Gastrocnemius medialis (tissue), 4 donors: ENCODE measurements around the gene AKTIP. TPM values are rescaled to one million over a fixed set of nuclear protein-coding genes. Genes with fewer than 3 reads are reported as not detected.

Source experiments
- ATAC-seq, 2 donors: fragments of 150-250 bp; one replicate each; pipeline ENCODE4 v1.9.1; 2016
- DNase-seq, 2 donors: peaks; one replicate each; pipeline ENCODE4 v3.0.0-alpha.2; 2019
- H3K27ac ChIP-seq, 4 donors: fragments of 200-600 bp; sonication (generic); 1 replicate in 1 of 4; 2 replicates in 3 of 4; pipeline ENCODE4 v1.5.1; 2016 to 2018; ENCODE audit warnings: mild to moderate bottlenecking in 2 of 4, moderate library complexity in 1 of 4
- H3K27me3 ChIP-seq, 3 donors: fragments of 200-600 bp; sonication (generic) in 2 of 3; 1 replicate in 1 of 3; 2 replicates in 2 of 3; pipeline versions ENCODE4 v1.5.1 to v1.6.0; 2016 to 2019; ENCODE audit warnings: mild to moderate bottlenecking in 1 of 3, moderate library complexity in 1 of 3
- H3K36me3 ChIP-seq, 2 donors: fragments of 200-600 bp; sonication (generic) in 1 of 2; one replicate each; pipeline ENCODE4 v1.5.1; 2017 to 2018
- H3K4me1 ChIP-seq, 2 donors: fragments of 200-600 bp; sonication (generic) in 1 of 2; one replicate each; pipeline ENCODE4 v1.5.1; 2016 to 2017; ENCODE audit warnings: mild to moderate bottlenecking in 2 of 2
- H3K4me3 ChIP-seq, 4 donors: fragments of 200-600 bp; sonication (generic) in 3 of 4; 1 replicate in 1 of 4; 2 replicates in 3 of 4; pipeline ENCODE4 v1.5.1; 2016 to 2019; ENCODE audit warnings: mild to moderate bottlenecking in 2 of 4
- H3K9me3 ChIP-seq, 3 donors: fragments of 200-600 bp; sonication (generic) in 2 of 3; 1 replicate in 1 of 3; 2 replicates in 2 of 3; pipeline ENCODE4 v1.5.1; 2016 to 2019
- POLR2A ChIP-seq, 2 donors: fragments of 450-650 bp; IDR thresholded peaks; one replicate each; pipeline ENCODE4 v1.6.1; 2017; ENCODE audit warnings: antibody characterized with exemption in 2 of 2, mild to moderate bottlenecking in 2 of 2, moderate library complexity in 2 of 2
- in situ Hi-C, 4 donors: fragments of 200-750 bp; cut with MboI; loops; one replicate each; pipeline versions ENCODE4 v1.15.0 to v1.8.0; 2017; ENCODE audit warnings: low sequenced_read_pairs in 4 of 4
- intact Hi-C: fragments of 100-400 bp; cut with DNase I; formaldehyde crosslinking; loops from one replicate; pipeline ENCODE4 v1.15.1; 2023; ENCODE audit warnings: low total_unique reads
- total RNA-seq, 4 donors: library from RNA; depleted of rRNA; stranded (reverse); fragments of >200 nt; gene quantifications; one replicate each; pipeline versions ENCODE4 v1.1.0 to v1.2.3, GENCODE V29; 2016
- TF ChIP-seq, protein P1 (sequence below), 5 experiments: fragments of 450-650 bp in 3 of 5; fragments of 200-600 bp in 2 of 5; sonication (generic) in 2 of 5; IDR thresholded peaks in 4 of 5; conservative IDR thresholded peaks in 1 of 5; 1 replicate in 4 of 5; 2 replicates in 1 of 5; pipeline ENCODE4 v1.5.1; 2016 to 2019; ENCODE audit warnings: antibody characterized with exemption in 5 of 5, mild to moderate bottlenecking in 3 of 5, moderate library complexity in 3 of 5

The AKTIP gene
- total RNA-seq, 4 donors from 2014 or later = 86.2 to 102 (median 94.1) TPM

DNA sequence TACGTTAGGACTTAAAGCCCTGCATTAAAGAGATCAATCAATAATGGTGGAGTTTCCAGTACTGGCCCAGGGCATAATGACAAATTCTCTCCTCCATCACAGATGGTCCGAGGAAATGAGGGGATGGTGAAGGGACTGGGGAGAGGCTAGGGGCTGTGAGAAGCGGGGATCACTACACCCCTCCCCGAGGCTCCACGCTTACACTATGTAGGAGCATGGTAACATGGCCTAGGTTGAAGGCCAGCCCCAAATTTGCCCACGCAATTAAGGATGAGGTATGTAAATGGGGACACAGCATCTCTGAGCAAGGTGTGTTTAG is 8.0 kb upstream of the AKTIP start:
- DNase-seq (no peak), ATAC-seq (no peak)
- Histone ChIP-seq H3K4me1 (peaks cover 0 to 4% of the 10 kb centered on the region in 2 donors), H3K9me3 (no peaks in the 10 kb centered on the region), H3K27ac (peak overlapping the region; percentile 64 to 66 (median 64)), H3K27me3 (no peaks in the 10 kb centered on the region), H3K36me3 (no peaks in the 10 kb centered on the region), H3K4me3 (no peak overlapping the region)
- TF ChIP-seq, protein P1, sequence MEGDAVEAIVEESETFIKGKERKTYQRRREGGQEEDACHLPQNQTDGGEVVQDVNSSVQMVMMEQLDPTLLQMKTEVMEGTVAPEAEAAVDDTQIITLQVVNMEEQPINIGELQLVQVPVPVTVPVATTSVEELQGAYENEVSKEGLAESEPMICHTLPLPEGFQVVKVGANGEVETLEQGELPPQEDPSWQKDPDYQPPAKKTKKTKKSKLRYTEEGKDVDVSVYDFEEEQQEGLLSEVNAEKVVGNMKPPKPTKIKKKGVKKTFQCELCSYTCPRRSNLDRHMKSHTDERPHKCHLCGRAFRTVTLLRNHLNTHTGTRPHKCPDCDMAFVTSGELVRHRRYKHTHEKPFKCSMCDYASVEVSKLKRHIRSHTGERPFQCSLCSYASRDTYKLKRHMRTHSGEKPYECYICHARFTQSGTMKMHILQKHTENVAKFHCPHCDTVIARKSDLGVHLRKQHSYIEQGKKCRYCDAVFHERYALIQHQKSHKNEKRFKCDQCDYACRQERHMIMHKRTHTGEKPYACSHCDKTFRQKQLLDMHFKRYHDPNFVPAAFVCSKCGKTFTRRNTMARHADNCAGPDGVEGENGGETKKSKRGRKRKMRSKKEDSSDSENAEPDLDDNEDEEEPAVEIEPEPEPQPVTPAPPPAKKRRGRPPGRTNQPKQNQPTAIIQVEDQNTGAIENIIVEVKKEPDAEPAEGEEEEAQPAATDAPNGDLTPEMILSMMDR (IDR thresholded peaks at IDR 0.05 in 4 of 5, conservative IDR thresholded peaks at IDR 0.05 in 1 of 5) = no peak
- no peak for TF ChIP-seq POLR2A (IDR thresholded peaks at IDR 0.05)
- in situ Hi-C loops = no loop called here
- intact Hi-C loops = loop anchor here (2.0 kb wide), 1 partner anchor 76 kb away; the partner anchor contains the start of gene RBL2

DNA sequence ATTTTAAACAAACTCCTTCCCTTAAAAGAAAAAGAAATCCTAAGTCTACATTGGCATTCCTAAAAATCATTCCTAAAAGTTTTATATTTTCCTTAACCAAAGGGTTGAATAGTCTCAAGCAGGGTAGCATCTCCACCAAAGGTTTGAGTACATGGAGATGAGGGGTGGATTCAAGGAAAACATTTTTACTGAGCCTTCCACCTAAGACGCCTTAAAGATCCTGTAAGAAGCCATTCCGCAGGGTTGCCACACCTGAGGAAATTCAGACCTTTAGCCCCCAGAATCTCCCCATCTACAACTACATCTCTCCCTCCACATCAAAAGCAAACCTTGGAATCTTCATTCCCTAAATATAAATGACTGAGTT is 7.7 kb upstream of the AKTIP start:
- no peaks in the 10 kb centered on the region for H3K36me3 ChIP-seq
- DNase-seq (no peak), ATAC-seq (no peak)
- TF ChIP-seq POLR2A (IDR thresholded peaks at IDR 0.05) = no peak
- TF ChIP-seq, protein P1 (IDR thresholded peaks at IDR 0.05 in 4 of 5, conservative IDR thresholded peaks at IDR 0.05 in 1 of 5) = no peak
- intact Hi-C loops (loop anchor here (2.0 kb wide), 1 partner anchor 76 kb away; the partner anchor contains the start of gene RBL2), in situ Hi-C loops (no loop called here)
- no peaks in the 10 kb centered on the region for H3K27me3 ChIP-seq
- peaks cover 3 to 4% of the 10 kb centered on the region in 2 donors for H3K4me1 ChIP-seq
- H3K27ac ChIP-seq = peak overlapping the region; percentile 64 to 66 (median 64)
- no peaks in the 10 kb centered on the region for H3K9me3 ChIP-seq
- H3K4me3 ChIP-seq = no peak overlapping the region

DNA sequence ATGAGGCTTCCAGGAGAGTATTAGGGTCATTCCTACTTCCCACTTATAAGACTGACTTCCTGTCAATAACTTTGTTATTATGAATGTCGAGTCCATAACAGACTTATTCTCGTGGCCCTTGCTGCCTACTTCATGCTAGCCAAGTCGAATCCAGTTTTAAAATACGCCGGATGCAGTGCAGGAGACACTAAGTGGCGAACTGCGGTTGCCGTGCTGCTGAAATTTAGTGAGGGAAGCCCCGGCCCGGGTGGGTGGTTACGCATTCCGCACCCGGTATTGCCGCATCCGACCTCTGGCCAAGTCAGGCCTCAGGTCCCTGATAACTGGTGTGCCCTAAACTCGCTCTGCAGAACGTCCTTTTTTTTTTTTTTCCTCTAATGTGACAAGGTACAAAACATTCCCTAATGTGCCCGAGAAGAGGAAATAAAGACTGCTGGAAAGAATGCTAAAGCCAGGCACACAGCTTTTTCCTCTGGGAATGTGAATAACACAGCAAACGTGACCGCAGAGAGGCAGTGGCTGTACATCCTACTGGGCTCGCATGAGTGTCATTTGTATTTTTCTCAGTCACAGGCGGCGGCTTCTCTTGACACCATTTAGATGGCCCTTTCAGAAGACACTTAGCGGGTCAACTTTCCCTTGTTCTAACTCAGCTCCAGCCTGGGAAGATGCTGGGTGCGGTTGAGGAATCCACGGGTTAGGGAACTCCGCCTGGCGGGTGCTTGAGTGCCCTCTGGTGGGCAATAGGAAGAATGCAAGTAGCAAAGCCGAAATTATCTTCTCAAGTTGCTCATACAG is 7.1 kb upstream of the AKTIP start:
- Histone ChIP-seq H3K36me3 (no peaks in the 10 kb centered on the region), H3K27me3 (no peaks in the 10 kb centered on the region), H3K9me3 (no peaks in the 10 kb centered on the region), H3K4me3 (peak overlapping the region in 3 of 4 donors; percentile 11 to 17 (median 14)), H3K4me1 (peaks cover 5 to 7% of the 10 kb centered on the region in 2 donors), H3K27ac (peak overlapping the region; percentile 64 to 66 (median 64))
- in situ Hi-C loops = loop anchor here in 1 of 4 donors (10.0 kb wide), 1 partner anchor 75 kb away; the partner anchor contains the start of gene RBL2
- intact Hi-C loops = loop anchor here (2.0 to 10.0 kb wide), 4 partner anchors 75 to 455 kb away; partner anchors contain the start of genes CHD9, CHD9NB and RBL2
- DNase-seq = peak; percentile 35 to 57
- TF ChIP-seq, protein P1 (IDR thresholded peaks at IDR 0.05 in 4 of 5, conservative IDR thresholded peaks at IDR 0.05 in 1 of 5) = peak; percentile 82 to 97 (median 85)
- peak in 1 of 2 donors; percentile 14 for TF ChIP-seq POLR2A (IDR thresholded peaks at IDR 0.05)
- peak; percentile 88 to 90 for ATAC-seq

DNA sequence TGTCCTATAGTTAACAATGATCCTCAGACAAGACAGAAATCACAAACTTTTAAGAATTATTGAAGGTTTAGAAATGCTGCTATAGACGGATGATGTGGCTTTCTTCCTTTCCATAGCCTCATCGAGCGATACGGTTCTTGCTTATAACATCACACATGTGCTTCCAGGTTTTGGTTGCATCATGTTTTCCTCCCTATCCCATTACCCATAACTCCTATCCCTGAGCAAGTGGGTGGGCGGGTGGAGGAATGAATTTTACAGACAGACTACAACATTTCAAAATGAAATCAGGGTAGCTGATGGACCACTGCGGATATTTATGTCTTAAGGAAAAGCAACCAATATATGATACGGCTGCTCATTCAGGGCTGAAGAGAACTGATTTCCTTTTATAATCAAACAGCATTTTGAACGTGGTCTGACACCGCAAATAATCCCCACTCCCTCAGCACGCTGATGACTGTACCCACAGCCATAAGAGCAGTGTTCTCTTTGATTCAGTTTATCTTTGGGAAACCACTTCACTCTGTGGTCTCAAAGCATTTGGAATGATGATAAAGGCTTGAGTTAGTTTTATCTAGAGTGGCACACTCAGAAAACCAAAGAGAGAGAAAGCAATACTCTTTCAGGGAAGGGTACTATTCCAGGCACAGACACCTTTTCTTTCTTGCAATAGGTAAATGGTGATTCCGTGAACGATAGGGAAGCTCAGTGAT is 4.6 kb upstream of the AKTIP start:
- no peak for ATAC-seq
- no peaks in the 10 kb centered on the region for H3K9me3 ChIP-seq
- no peak overlapping the region for H3K27ac ChIP-seq
- intact Hi-C loops (loop anchor here (10.0 kb wide), 3 partner anchors 227 to 453 kb away; partner anchors contain the start of genes CHD9 and CHD9NB), in situ Hi-C loops (loop anchor here in 1 of 4 donors (10.0 kb wide), 1 partner anchor 73 kb away; the partner anchor contains the start of gene RBL2)
- DNase-seq = no peak
- H3K27me3 ChIP-seq = no peaks in the 10 kb centered on the region
- H3K36me3 ChIP-seq = no peaks in the 10 kb centered on the region
- H3K4me1 ChIP-seq = peaks cover 14 to 15% of the 10 kb centered on the region in 2 donors
- TF ChIP-seq, protein P1 (IDR thresholded peaks at IDR 0.05 in 4 of 5, conservative IDR thresholded peaks at IDR 0.05 in 1 of 5) = no peak
- TF ChIP-seq POLR2A (IDR thresholded peaks at IDR 0.05) = no peak
- no peak overlapping the region for H3K4me3 ChIP-seq
